Psoas muscle (tissue), 8 donors: ENCODE results near the gene SORBS1. TPM values are rescaled to one million over a fixed set of nuclear protein-coding genes. Genes with fewer than 3 reads are reported as not detected.
A peak's percentile ranks its signal among the peaks of the same experiment; 100 is the strongest.

Experiments used
- ATAC-seq, 4 donors: fragments of 200-7000 bp; cut with Tn5 transposase; one replicate each; pipeline ENCODE4 v1.9.1; 2020; ENCODE audit warnings: moderate library complexity in 3 of 4, mild to moderate bottlenecking in 2 of 4
- DNase-seq, 2 donors: peaks; one replicate each; pipeline ENCODE4 v3.0.0-alpha.2; 2020
- H3K27ac ChIP-seq: fragments of 200-600 bp; one replicate; pipeline ENCODE4 v1.8.0; 2022
- H3K27me3 ChIP-seq, 3 donors: fragments of 200-600 bp in 1 of 3; one replicate each; pipeline versions ENCODE4 v1.6.1 to v1.8.0; 2013 to 2022; ENCODE audit warnings: low read length in 2 of 3, mild to moderate bottlenecking in 2 of 3, moderate library complexity in 1 of 3; ENCODE audit not compliant: insufficient read depth in 3 of 3
- H3K36me3 ChIP-seq, 2 donors: fragments of 200-600 bp in 1 of 2; one replicate each; pipeline versions ENCODE4 v1.6.1 to v1.8.0; 2013 to 2022; ENCODE audit warnings: low read depth in 1 of 2, mild to moderate bottlenecking in 1 of 2, moderate library complexity in 1 of 2; ENCODE audit not compliant: insufficient read depth in 1 of 2
- H3K4me1 ChIP-seq: fragments of 200-600 bp; one replicate; pipeline ENCODE4 v1.8.0; 2022
- H3K4me3 ChIP-seq: fragments of 200-600 bp; one replicate; pipeline ENCODE4 v1.8.0; 2022; ENCODE audit warnings: mild to moderate bottlenecking
- H3K9me3 ChIP-seq: fragments of 200-600 bp; one replicate; pipeline ENCODE4 v1.8.0; 2022
- WGBS, 3 donors: extraction: QIAGEN DNeasy Blood & Tissue Kit; methylation state at CpG; one replicate each; pipeline versions ENCODE4 v1.1.6 to v1.1.7; 2013; 5-methylcytosine and 5-hydroxymethylcytosine counted together
- intact Hi-C, 2 donors: fragments of 100-400 bp; cut with DNase I; formaldehyde crosslinking; loops; one replicate each; pipeline versions ENCODE4 v1.11.0 to v1.14.2; 2022
- polyA plus RNA-seq, 3 donors: library from polyadenylated mRNA; stranded (reverse); fragments of 200-250 nt; gene quantifications; one replicate each; pipeline ENCODE4 v1.2.3, GENCODE V29; 2013
- total RNA-seq, 4 donors: library from RNA; stranded (reverse); fragmentation: NEBNext Ultra II Directional in 2 of 4; extraction: Animal tissue kit (Norgen Biotek cat#: 25700) in 2 of 4; gene quantifications; one replicate each; pipeline versions ENCODE4 v1.2.1 to v1.2.4, GENCODE V29; 2021 to 2023
- TF ChIP-seq, protein P1 (sequence below): fragments of 200-600 bp; IDR thresholded peaks from one replicate; pipeline ENCODE4 v1.8.0; 2022; ENCODE audit warnings: antibody characterized with exemption
- donor health status: healthy with polysubstance abuse.
- donor health status: DM: no; HTN: no; CAD: no; lungs with moderate emphysema.
- donor health status: Bipolar disorder and iron deficiency.
- donor health status: healthy.
- donor health status: DM: yes; HTN: yes; CAD: no.
- donor health status: DM: no; HTN: no; CAD: no.
- donor health status: DM: no; HTN: no; CAD: no.
- donor health status: DM: yes; HTN: yes; CAD: no.

The SORBS1 gene
- total and polyA plus RNA-seq, 7 donors, result 17.3 to 306 (median 145) TPM

DNA sequence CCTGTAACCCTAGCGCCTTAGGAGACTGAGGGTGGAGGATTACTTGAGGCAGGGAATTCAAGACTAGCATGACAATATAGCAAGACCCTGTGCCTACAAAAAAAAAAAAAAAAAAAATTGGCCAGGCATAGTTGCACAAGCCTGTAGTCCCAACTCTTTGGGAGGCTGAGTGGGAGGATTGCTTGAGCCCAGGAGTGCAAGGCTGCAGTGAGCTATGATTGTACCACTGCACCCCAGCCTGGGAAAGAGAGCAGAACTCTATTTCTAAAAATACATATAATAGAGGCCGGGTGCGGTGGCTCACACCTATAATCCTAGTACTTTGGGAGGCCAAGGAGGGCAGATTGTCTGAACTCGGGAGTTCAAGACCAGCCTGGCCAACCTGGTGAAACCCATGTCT lies 10.2 kb upstream of the SORBS1 start:
- ATAC-seq, result no peak
- WGBS, 3 donors, result 81 to 94% (median 87%) methylated on average over 4 of the region's 4 CpGs
- no peak overlapping the region for H3K4me3 ChIP-seq
- intact Hi-C loops, result no loop called here
- peaks cover 3% of the 10 kb centered on the region for H3K4me1 ChIP-seq
- H3K36me3 ChIP-seq, result no peaks in the 10 kb centered on the region
- no peaks in the 10 kb centered on the region for H3K9me3 ChIP-seq
- no peak for DNase-seq
- TF ChIP-seq, protein P1, sequence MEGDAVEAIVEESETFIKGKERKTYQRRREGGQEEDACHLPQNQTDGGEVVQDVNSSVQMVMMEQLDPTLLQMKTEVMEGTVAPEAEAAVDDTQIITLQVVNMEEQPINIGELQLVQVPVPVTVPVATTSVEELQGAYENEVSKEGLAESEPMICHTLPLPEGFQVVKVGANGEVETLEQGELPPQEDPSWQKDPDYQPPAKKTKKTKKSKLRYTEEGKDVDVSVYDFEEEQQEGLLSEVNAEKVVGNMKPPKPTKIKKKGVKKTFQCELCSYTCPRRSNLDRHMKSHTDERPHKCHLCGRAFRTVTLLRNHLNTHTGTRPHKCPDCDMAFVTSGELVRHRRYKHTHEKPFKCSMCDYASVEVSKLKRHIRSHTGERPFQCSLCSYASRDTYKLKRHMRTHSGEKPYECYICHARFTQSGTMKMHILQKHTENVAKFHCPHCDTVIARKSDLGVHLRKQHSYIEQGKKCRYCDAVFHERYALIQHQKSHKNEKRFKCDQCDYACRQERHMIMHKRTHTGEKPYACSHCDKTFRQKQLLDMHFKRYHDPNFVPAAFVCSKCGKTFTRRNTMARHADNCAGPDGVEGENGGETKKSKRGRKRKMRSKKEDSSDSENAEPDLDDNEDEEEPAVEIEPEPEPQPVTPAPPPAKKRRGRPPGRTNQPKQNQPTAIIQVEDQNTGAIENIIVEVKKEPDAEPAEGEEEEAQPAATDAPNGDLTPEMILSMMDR, result no peak
- no peak overlapping the region for H3K27ac ChIP-seq
- H3K27me3 ChIP-seq, result no peaks in the 10 kb centered on the region

DNA sequence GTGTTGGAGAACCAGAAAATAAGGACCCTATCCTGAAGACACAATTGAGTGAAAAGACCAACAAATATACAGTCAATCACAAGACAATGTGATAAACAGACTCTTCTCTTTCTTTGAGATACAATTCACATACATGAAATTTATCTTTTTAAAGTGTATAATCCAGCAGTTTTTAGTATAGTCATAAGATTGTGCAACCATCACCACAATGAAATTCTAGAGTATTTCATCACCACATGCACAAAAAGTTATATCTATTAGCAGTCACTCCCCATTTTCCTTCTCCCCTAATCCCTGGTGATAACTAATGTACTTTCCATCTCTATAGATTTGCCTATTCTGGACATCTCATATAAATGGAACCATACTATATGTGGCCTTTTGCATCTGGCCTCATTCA lies 8.2 kb upstream of the SORBS1 start:
- no peak overlapping the region for H3K27ac ChIP-seq
- no peaks in the 10 kb centered on the region for H3K4me1 ChIP-seq
- no peaks in the 10 kb centered on the region for H3K27me3 ChIP-seq
- DNase-seq, result no peak
- H3K4me3 ChIP-seq, result no peak overlapping the region
- H3K36me3 ChIP-seq, result no peaks in the 10 kb centered on the region
- no peak for ATAC-seq
- intact Hi-C loops, result no loop called here
- TF ChIP-seq, protein P1, result no peak
- no peaks in the 10 kb centered on the region for H3K9me3 ChIP-seq

DNA sequence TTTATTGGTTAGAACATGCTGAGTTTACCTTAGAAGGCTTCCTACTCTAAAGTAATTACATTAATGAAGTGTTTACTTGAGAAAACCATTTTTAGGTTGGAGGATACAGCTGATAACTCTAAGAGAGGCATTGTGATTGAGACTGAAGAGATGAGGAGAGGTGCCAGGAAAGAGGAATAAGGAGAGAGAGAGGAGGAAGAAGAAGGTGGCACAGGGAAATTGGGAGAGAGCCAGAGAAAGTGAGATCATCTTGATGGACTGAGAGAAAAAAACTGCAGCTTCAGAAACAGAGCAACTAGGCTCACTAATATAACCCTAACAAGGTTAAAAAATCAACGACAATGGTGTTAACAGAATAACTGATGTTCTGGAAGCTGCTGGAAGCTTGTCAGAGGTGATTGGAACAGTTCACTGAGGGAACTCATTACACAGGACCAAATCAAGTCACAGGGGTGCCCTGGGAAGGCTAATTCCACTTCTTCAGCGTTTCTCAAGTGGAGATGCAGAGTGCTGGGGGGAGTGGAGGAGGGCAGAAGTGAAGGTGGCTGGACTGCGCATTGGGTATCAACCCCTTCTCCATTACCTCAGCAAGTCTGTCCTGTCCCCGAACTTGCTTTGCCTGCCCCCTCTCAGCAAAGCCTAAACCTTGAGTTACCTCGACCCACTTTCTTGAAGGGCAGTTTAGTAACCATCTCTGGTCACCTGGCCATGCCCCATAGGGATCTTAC lies 6.9 kb upstream of the SORBS1 start:
- DNase-seq, result no peak
- intact Hi-C loops, result no loop called here
- Histone ChIP-seq H3K9me3 (no peaks in the 10 kb centered on the region), H3K27ac (no peak overlapping the region), H3K4me3 (no peak overlapping the region), H3K27me3 (no peaks in the 10 kb centered on the region), H3K36me3 (no peaks in the 10 kb centered on the region), H3K4me1 (no peaks in the 10 kb centered on the region)
- TF ChIP-seq, protein P1, result no peak
- ATAC-seq, result peak in 1 of 4 donors; percentile 39
- WGBS, 3 donors, result 68 to 87% (median 82%) methylated on average over 5 of the region's 5 CpGs

DNA sequence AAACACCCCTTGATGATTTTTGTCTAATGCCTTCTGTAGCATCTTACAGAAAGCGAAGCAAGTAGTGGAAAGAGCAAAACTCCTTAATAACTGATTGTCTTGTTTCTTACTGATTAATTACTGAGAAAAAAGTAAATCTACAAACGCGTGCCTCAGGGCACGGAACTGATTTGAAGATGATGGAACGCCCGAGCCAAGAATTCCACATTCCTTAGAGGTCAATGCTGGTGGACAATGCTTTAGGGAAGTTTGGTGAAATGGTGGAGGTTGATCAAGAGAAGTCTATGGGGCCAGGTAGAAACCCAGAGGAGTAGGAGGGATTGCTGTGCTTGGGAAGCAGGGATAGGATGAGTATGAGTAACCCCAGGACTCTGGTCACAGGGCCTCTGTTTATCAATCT lies 5.0 kb upstream of the SORBS1 start:
- DNase-seq, result no peak
- Histone ChIP-seq H3K27me3 (no peaks in the 10 kb centered on the region), H3K27ac (no peak overlapping the region), H3K4me1 (no peaks in the 10 kb centered on the region), H3K9me3 (no peaks in the 10 kb centered on the region), H3K36me3 (no peaks in the 10 kb centered on the region), H3K4me3 (no peak overlapping the region)
- TF ChIP-seq, protein P1, result no peak
- intact Hi-C loops, result no loop called here
- ATAC-seq, result no peak
- 91 to 95% (median 93%) methylated on average over 6 of the region's 6 CpGs for WGBS, 3 donors

DNA sequence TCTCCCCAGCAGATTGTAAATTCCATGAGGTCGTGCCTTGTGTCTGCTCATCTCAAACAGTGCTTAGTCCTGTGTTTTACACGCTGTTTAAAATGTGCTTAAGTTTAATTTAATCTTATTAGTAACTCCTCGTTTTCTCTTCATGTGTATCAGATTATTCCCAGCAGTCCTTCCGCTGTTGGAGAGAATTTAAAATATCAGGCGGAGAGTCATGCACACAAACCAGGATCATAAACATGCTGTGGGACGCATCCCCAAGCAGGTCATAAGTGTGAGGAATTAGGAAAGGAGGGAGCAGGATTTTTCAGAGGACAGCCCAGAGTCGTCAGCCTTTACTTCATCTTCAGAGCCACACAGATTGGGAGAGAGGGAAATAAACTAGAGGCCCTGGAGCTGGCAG lies 4.2 kb upstream of the SORBS1 start:
- no peaks in the 10 kb centered on the region for H3K9me3 ChIP-seq
- no peaks in the 10 kb centered on the region for H3K27me3 ChIP-seq
- H3K4me3 ChIP-seq, result no peak overlapping the region
- H3K36me3 ChIP-seq, result no peaks in the 10 kb centered on the region
- no peak overlapping the region for H3K27ac ChIP-seq
- 67 to 79% (median 75%) methylated on average over 7 of the region's 7 CpGs for WGBS, 3 donors
- H3K4me1 ChIP-seq, result peaks cover under 1% of the 10 kb centered on the region
- DNase-seq (no peak), ATAC-seq (no peak)
- intact Hi-C loops, result no loop called here
- TF ChIP-seq, protein P1, result no peak
